GM12878 (cell line): Measurements from ENCODE around the gene ICA1L. TPM values are rescaled to one million over a fixed set of nuclear protein-coding genes. Genes with fewer than 3 reads are reported as not detected.

Experiments used
- ATAC-seq: fragments of 200-7000 bp; cut with Tn5 transposase; 3 replicates; pipeline ENCODE4 v1.9.1; 2020; ENCODE audit warnings: mild to moderate bottlenecking, moderate library complexity
- BruUV-seq: library from RNA; stranded (reverse); fragments of 400-500 nt; replicated peaks from 2 replicates; lab custom pipeline; 2021; lab: Mats Ljungman, UMichigan
- CTCF ChIA-PET: fragments of 300-600 bp; sonication (Branson Sonifier 250); formaldehyde crosslinking; extraction: SDS; loops from one replicate; lab custom pipeline; 2021; ENCODE audit warnings: inconsistent platforms; lab: Yijun Ruan, JAX
- POLR2A ChIA-PET: fragments of 350-600 bp; formaldehyde crosslinking; extraction: SDS; loops from one replicate; lab custom pipeline; 2021; ENCODE audit warnings: inconsistent platforms; lab: Charles Lee
- RAD21 ChIA-PET: fragments of 300-600 bp; sonication (Branson Sonifier 250); formaldehyde crosslinking; loops from one replicate; lab custom pipeline; 2023; ENCODE audit warnings: antibody characterized with exemption; ENCODE audit not compliant: unreplicated experiment; lab: Charles Lee
- SMC1A ChIA-PET: fragments of 300-600 bp; sonication (Branson Sonifier 250); formaldehyde crosslinking; loops from one replicate; lab custom pipeline; 2023; ENCODE audit not compliant: unreplicated experiment, uncharacterized antibody; lab: Charles Lee
- DNase-seq: peaks from one replicate; pipeline ENCODE4 v3.0.0-alpha.2; 2011; ENCODE audit warnings: low read depth, low spot score
- FAIRE-seq: peaks from 3 replicates; lab custom pipeline; 2011; peaks lifted over from hg19 to GRCh38; lab: Jason Lieb, UNC
- H2AFZ ChIP-seq: 2 replicates; pipeline ENCODE4 v1.6.0; 2011; ENCODE audit warnings: low read depth, low read length, control low read depth; ENCODE audit not compliant: control insufficient read depth
- H3K27ac ChIP-seq: 2 replicates; pipeline ENCODE4 v1.5.1; 2011; ENCODE audit warnings: control low read depth; ENCODE audit not compliant: control insufficient read depth, insufficient read depth
- H3K27me3 ChIP-seq, 2 experiments: replicated peaks in 1 of 2; 2 replicates each; pipeline versions ENCODE4 v1.6.0 to v1.6.1; 2011; ENCODE audit warnings: low read length in 1 of 2; ENCODE audit not compliant: control insufficient read depth in 2 of 2, insufficient read depth in 2 of 2
- H3K36me3 ChIP-seq, 2 experiments: 2 replicates each; pipeline ENCODE4 v1.5.1; 2011; ENCODE audit warnings: low read length in 1 of 2; ENCODE audit not compliant: control insufficient read depth in 2 of 2, insufficient read depth in 2 of 2
- H3K4me1 ChIP-seq: 2 replicates; pipeline ENCODE4 v1.6.1; 2011; ENCODE audit warnings: mild to moderate bottlenecking, low read length, moderate library complexity, mixed read lengths; ENCODE audit not compliant: control insufficient read depth, insufficient read depth
- H3K4me2 ChIP-seq: 2 replicates; pipeline ENCODE4 v1.6.0; 2011; ENCODE audit warnings: control low read depth; ENCODE audit not compliant: control insufficient read depth, insufficient read depth
- H3K4me3 ChIP-seq: fragments of 200-600 bp; sonication (generic); 2 replicates; pipeline ENCODE4 v1.5.1; 2016
- H3K79me2 ChIP-seq: 2 replicates; pipeline ENCODE4 v1.6.0; 2011; ENCODE audit warnings: low read length; ENCODE audit not compliant: control insufficient read depth, insufficient read depth
- H3K9ac ChIP-seq: 2 replicates; pipeline ENCODE4 v1.8.0; 2011; ENCODE audit warnings: low read length, control low read depth, mixed read lengths; ENCODE audit not compliant: control insufficient read depth, insufficient read depth
- H3K9me3 ChIP-seq: replicated peaks from 3 replicates; pipeline ENCODE4 v1.5.1; 2011; ENCODE audit warnings: mild to moderate bottlenecking, low read length; ENCODE audit not compliant: control insufficient read depth, insufficient read depth
- H4K20me1 ChIP-seq: 2 replicates; pipeline ENCODE4 v1.6.0; 2011; ENCODE audit not compliant: control insufficient read depth, insufficient read depth
- ASH2L ChIP-seq: fragments of 300-600, 200-600 bp; sonication (generic); IDR thresholded peaks from 2 replicates; pipeline ENCODE4 v1.6.1; 2017; ENCODE audit warnings: low read depth, mild to moderate bottlenecking, borderline replicate concordance
- CEBPZ ChIP-seq: fragments of 150-350 bp; IDR thresholded peaks from 2 replicates; pipeline ENCODE4 v1.6.1; 2016; ENCODE audit warnings: low read depth, low read length
- CHD4 ChIP-seq: fragments of 200-600 bp; sonication (generic); IDR thresholded peaks from 2 replicates; pipeline ENCODE4 v1.6.1; 2016; ENCODE audit warnings: mild to moderate bottlenecking
- NFYB ChIP-seq: IDR thresholded peaks from 2 replicates; pipeline ENCODE4 v1.6.1; 2011; ENCODE audit warnings: low read depth, mild to moderate bottlenecking, low read length, improper control_type of control experiment, moderate library complexity; ENCODE audit not compliant: insufficient read depth
- NR2C2 ChIP-seq: IDR thresholded peaks from 2 replicates; pipeline ENCODE4 v1.6.1; 2011; ENCODE audit warnings: borderline replicate concordance, low read depth; ENCODE audit not compliant: control insufficient read depth, insufficient read length
- SREBF1 ChIP-seq: IDR thresholded peaks from 2 replicates; pipeline ENCODE4 v1.6.1; 2012; ENCODE audit warnings: mild to moderate bottlenecking, low read length
- SRF ChIP-seq, 2 experiments: IDR thresholded peaks; 2 replicates each; pipeline ENCODE4 v1.6.1; 2011; ENCODE audit warnings: low read depth in 2 of 2, low read length in 2 of 2, mild to moderate bottlenecking in 1 of 2, moderate library complexity in 1 of 2
- WRNIP1 ChIP-seq: IDR thresholded peaks from 2 replicates; pipeline ENCODE4 v1.6.1; 2011; ENCODE audit warnings: low read depth, low read length, improper control_type of control experiment, borderline replicate concordance
- WGBS: methylation state at CpG from one replicate; pipeline ENCODE4 v1.1.6; 2016; ENCODE audit warnings: low lambda C conversion rate; ENCODE audit not compliant: insufficient replicate concordance, insufficient coverage; ENCODE audit errors: missing lambda C conversion rate; 5-methylcytosine and 5-hydroxymethylcytosine counted together
- in situ Hi-C: fragments of 300-500 bp; cut with MboI; formaldehyde crosslinking; loops from 9 replicates; pipeline ENCODE4 v1.14.3; 2018; ENCODE audit warnings: mixed read lengths
- intact Hi-C: fragments of 100-400 bp; cut with micrococcal nuclease; formaldehyde crosslinking; loops from one replicate; pipeline ENCODE4 v1.14.2; 2022; ENCODE audit not compliant: unreplicated experiment
- polyA plus RNA-seq, 11 experiments: library from polyadenylated mRNA; depleted of rRNA in 4 of 11; unstranded in 6 of 11; stranded (reverse) in 5 of 11; fragments of >200 nt; fragmentation: Nextera tagmentation in 4 of 11; fragmentation: Illumina TruSeq in 1 of 11; extraction: Ambion mirVana in 4 of 11; extraction: Trizol in 1 of 11; gene quantifications; 1 replicate in 1 of 11; 2 replicates in 10 of 11; pipeline versions ENCODE4 v1.2.1 to v1.2.3, GENCODE V29; 2011 to 2016; ENCODE audit warnings: inconsistent platforms in 2 of 11, missing spikeins in 2 of 11, low read depth in 1 of 11
- total RNA-seq, 4 experiments: library from RNA; depleted of rRNA in 3 of 4; stranded (reverse); fragments of >200 nt in 3 of 4; fragmentation: Illumina TruSeq in 1 of 4; extraction: Trizol in 1 of 4; gene quantifications; 2 replicates each; pipeline versions ENCODE4 v1.2.1 to v1.2.3, GENCODE V29; 2013 to 2021
- TF ChIP-seq, protein P1 (sequence below): IDR thresholded peaks from 2 replicates; pipeline ENCODE4 v1.6.1; 2012; ENCODE audit warnings: low read depth, low read length, improper control_type of control experiment
- TF ChIP-seq, protein P2 (sequence below): fragments of 450-650 bp; formaldehyde crosslinking; IDR thresholded peaks from 2 replicates; pipeline ENCODE4 v1.4.0; 2020; ENCODE audit warnings: mild to moderate bottlenecking, moderate library complexity
- TF ChIP-seq, protein P3 (sequence below), 3 experiments: IDR thresholded peaks in 2 of 3; conservative IDR thresholded peaks in 1 of 3; 2 replicates each; pipeline ENCODE4 v1.5.1; 2011; ENCODE audit warnings: low read depth in 3 of 3, low read length in 3 of 3, mild to moderate bottlenecking in 3 of 3, control low read depth in 2 of 3, moderate library complexity in 2 of 3, inconsistent platforms in 1 of 3, mixed read lengths in 1 of 3; ENCODE audit not compliant: control insufficient read depth in 2 of 3, insufficient read depth in 1 of 3; ENCODE audit errors: extremely low read depth in 1 of 3

ICA1L gene
- total and polyA plus RNA-seq, 10 of the 15 experiments (the other 5 are each of a cell fraction or from before 2014, with no cell fraction given) = 0.85 to 7.4 (median 3.6) TPM

GRCh38 chr2:202750763-202751427 is 120.7 kb downstream of the ICA1L start (continued):
- TF ChIP-seq, protein P1, sequence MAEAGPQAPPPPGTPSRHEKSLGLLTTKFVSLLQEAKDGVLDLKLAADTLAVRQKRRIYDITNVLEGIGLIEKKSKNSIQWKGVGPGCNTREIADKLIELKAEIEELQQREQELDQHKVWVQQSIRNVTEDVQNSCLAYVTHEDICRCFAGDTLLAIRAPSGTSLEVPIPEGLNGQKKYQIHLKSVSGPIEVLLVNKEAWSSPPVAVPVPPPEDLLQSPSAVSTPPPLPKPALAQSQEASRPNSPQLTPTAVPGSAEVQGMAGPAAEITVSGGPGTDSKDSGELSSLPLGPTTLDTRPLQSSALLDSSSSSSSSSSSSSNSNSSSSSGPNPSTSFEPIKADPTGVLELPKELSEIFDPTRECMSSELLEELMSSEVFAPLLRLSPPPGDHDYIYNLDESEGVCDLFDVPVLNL = no peak
- TF ChIP-seq CEBPZ (no peak), CHD4 (no peak)

GRCh38 chr2:202749477-202749876 is 122.1 kb downstream of the ICA1L start:
- CTCF ChIA-PET = no interaction called here
- H3K4me1 ChIP-seq = peaks cover 7% of the 10 kb centered on the region
- no peaks in the 10 kb centered on the region for H3K27me3 ChIP-seq
- TF ChIP-seq, protein P2, sequence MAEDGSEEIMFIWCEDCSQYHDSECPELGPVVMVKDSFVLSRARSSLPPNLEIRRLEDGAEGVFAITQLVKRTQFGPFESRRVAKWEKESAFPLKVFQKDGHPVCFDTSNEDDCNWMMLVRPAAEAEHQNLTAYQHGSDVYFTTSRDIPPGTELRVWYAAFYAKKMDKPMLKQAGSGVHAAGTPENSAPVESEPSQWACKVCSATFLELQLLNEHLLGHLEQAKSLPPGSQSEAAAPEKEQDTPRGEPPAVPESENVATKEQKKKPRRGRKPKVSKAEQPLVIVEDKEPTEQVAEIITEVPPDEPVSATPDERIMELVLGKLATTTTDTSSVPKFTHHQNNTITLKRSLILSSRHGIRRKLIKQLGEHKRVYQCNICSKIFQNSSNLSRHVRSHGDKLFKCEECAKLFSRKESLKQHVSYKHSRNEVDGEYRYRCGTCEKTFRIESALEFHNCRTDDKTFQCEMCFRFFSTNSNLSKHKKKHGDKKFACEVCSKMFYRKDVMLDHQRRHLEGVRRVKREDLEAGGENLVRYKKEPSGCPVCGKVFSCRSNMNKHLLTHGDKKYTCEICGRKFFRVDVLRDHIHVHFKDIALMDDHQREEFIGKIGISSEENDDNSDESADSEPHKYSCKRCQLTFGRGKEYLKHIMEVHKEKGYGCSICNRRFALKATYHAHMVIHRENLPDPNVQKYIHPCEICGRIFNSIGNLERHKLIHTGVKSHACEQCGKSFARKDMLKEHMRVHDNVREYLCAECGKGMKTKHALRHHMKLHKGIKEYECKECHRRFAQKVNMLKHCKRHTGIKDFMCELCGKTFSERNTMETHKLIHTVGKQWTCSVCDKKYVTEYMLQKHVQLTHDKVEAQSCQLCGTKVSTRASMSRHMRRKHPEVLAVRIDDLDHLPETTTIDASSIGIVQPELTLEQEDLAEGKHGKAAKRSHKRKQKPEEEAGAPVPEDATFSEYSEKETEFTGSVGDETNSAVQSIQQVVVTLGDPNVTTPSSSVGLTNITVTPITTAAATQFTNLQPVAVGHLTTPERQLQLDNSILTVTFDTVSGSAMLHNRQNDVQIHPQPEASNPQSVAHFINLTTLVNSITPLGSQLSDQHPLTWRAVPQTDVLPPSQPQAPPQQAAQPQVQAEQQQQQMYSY (CRISPR knock-in tag) = no peak
- TF ChIP-seq WRNIP1 = no peak
- TF ChIP-seq, protein P3, sequence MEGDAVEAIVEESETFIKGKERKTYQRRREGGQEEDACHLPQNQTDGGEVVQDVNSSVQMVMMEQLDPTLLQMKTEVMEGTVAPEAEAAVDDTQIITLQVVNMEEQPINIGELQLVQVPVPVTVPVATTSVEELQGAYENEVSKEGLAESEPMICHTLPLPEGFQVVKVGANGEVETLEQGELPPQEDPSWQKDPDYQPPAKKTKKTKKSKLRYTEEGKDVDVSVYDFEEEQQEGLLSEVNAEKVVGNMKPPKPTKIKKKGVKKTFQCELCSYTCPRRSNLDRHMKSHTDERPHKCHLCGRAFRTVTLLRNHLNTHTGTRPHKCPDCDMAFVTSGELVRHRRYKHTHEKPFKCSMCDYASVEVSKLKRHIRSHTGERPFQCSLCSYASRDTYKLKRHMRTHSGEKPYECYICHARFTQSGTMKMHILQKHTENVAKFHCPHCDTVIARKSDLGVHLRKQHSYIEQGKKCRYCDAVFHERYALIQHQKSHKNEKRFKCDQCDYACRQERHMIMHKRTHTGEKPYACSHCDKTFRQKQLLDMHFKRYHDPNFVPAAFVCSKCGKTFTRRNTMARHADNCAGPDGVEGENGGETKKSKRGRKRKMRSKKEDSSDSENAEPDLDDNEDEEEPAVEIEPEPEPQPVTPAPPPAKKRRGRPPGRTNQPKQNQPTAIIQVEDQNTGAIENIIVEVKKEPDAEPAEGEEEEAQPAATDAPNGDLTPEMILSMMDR (IDR thresholded peaks at IDR 0.05 in 2 of 3, conservative IDR thresholded peaks at IDR 0.05 in 1 of 3; ENCODE audit: control insufficient read depth in 2 of 3, extremely low read depth in 1 of 3, insufficient read depth in 1 of 3, low read depth in 3 of 3, low read length in 3 of 3) = no peak
- TF ChIP-seq SREBF1 = no peak
- no peak for TF ChIP-seq SRF (IDR thresholded peaks at IDR 0.05; ENCODE audit: low read depth in 2 of 2, low read length in 2 of 2)
- TF ChIP-seq NR2C2 = no peak
- TF ChIP-seq ASH2L = no peak
- TF ChIP-seq NFYB = no peak
- H3K36me3 ChIP-seq = no peaks in the 10 kb centered on the region
- no peak overlapping the region for H3K4me3 ChIP-seq
- FAIRE-seq (no peak), ATAC-seq (no peak), DNase-seq (no peak)
- intact Hi-C loops = no loop called here
- no peak overlapping the region for H2AFZ ChIP-seq
- H3K9me3 ChIP-seq = no peaks in the 10 kb centered on the region; the same call in 2 of the 3 replicates
- in situ Hi-C loops = no loop called here
- H3K27ac ChIP-seq = no peak overlapping the region
- POLR2A ChIA-PET = no interaction called here
- SMC1A ChIA-PET = no interaction called here
- no peak overlapping the region for H3K9ac ChIP-seq
- H4K20me1 ChIP-seq = no peaks in the 10 kb centered on the region
- H3K4me2 ChIP-seq = no peak overlapping the region
- no peaks in the 10 kb centered on the region for H3K79me2 ChIP-seq
- 97% methylated on average over 2 of the region's 2 CpGs for WGBS
- RAD21 ChIA-PET = interaction anchor here (0.8 kb wide), 1 partner anchor 161 kb away, joined by 3 read pairs; no protein-coding TSS in a partner anchor
- no TSS peak for BruUV-seq
